ENCODE results near the gene PHKA2.

DNA sequence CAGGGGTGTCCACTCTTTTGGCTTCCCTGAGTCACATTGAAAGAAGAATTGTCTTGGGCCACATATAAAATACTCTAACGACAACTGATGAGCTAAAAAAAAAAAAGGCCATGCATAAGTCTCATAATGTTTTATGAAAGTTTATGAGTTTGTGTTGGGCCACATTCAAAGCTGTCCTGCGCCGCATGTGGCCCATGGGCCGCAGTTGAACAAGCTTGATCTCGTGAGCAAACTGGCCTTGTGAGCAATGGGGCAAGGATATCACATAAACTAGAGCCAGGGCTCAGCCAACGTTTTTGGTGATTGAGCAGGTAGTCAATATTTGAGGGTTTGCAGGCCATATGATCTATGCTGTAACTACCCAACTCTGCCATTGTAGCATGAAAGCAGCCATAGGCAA, 44.6 kb upstream of the PHKA2 start:
- no peak for TF ChIP-seq CTCF (conservative IDR thresholded peaks at IDR 0.05)
- TF ChIP-seq EZH2 (IDR thresholded peaks at IDR 0.05; ENCODE audit: low read depth): no peak

Measured in PC-9 (cell line).